NCI-H748 (cell line): Measurements from ENCODE around the gene FOXP4.

ENCODE experiments used
- DNase-seq: peaks from one replicate; lab custom pipeline; 2025; ENCODE audit not compliant: unreplicated experiment; lab: John Stamatoyannopoulos, UW

Gene FOXP4

DNA sequence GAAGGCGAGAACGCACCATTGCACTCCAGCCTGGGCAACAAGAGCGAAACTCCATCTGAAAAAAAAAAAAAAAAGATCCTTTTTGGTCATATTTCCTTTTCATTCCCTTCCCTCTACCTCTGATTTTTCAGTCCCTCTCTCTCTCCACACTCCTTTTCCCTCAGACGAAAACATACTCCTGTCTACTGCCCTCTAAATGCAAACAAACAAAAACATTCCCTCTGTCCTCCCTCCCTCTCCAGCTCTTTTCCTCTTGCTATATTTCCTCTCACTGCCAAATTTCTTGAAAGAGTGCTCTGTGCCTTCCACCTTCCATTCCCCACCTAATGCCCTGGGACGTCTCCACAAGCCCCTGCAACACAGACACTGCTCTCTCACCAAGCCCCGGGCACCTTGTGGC lies 77.1 kb downstream of the FOXP4 start:
- no peak for DNase-seq

DNA sequence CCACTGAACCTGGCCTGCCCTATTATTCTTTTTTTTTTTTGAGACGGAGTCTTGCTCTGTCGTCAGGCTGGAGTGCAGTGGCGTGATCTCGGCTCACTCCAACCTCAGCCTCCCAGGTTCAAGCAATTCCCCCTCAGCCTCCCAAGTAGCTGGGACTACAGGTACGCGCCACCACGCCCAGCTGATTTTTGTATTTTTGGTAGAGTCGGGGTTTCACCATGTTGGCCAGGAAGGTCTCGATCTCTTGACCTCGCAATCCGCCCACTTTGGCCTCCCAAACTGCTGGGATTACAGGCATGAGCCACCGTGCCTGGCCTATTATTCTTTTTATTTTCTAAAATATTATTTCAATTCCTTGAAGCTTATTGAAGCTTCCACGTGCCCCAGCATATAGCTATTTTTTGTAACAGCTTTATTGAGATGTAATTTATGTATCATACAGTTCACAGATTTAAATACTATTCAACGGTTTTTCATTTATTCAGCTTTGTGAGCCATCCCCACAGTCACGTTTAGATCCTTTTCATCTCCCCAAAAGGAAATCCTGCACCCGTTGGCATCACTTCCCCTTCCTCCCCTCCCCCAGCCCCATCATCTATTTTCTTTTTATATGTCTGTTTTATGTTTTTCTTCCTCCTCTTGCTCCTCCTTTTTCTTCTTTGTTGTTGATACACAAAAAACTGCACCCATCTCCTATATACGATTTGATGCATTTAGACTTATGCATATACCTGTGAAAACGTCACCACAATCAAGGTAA lies 78.6 kb downstream of the FOXP4 start:
- no peak for DNase-seq

DNA sequence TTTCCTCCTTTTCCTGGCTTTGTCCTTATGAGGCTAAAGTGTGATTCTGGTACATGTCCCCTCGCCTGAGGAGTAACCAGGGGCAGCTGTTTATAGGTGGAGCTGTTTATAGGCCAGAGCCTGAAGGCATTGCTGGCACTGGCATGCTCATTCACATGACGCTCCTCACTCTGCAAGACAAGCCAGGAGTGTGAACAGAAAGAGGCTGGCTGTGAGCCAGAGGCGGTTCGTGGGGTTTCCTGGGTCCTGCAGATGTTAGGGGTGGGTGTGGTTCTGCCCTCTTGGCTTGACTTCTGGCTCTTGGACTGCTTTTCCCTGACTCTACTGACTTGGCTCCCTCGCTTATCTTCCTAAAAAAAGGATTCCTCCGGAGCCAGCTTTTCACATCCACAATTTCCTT lies 79.3 kb downstream of the FOXP4 start:
- peak; percentile 47 for DNase-seq

DNA sequence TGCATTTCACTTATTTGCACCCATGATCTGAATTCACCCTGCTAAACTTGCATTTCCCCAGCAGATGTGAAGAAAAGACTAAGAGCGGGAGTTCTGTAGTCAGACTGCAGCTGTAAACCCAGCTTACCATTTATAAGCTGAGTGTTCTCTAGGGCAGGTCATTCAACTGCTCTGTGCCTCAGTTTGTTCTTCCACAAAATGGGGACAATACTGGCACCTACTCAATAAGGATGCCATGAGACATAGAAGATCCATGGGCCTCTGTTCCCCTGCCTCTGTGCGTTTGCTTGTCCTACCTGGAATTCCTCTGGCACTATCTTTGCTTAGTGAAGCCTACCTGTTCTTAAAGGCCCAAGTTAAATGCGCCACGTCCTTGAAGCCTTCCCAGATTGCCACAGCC lies 79.8 kb downstream of the FOXP4 start:
- DNase-seq = no peak

DNA sequence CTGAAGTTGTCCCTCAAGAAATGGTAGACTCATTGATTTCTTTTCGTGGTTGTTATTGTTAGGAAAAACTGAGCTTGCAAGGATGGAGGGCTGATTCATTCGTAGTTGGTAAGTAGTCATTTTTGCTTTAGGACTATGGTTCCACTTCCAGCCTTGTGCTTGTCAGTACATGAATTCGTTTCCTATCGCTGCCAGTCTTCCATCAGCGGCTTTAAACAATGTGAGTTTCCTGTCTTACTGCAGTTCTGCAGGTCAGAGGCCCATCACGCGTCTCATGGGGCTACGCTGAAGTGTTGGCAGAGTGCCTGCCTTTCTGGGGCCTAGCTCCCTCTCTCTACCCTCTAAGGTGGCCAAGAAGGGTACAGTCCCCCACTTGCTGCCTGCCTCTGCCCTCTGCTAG lies 80.7 kb downstream of the FOXP4 start:
- no peak for DNase-seq

DNA sequence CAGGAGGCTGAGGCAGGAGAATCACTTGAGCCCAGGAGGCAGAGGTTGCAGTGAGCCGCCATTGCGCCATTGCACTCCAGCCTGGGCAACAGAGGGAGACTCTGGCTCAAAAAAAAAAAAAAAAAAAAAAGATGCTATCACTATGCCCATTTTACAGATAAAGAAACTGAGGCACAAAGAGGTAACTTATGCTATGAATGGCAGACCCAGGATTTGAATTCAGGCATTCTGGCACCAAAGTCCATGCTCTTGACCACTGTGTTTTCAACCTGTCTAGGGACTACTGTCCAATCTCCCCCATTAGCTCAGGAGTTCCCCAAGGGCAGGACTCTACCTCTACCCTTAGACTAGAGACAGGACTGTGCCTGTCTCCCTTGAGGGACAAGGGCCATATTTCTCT lies 82.9 kb downstream of the FOXP4 start:
- DNase-seq = no peak

DNA sequence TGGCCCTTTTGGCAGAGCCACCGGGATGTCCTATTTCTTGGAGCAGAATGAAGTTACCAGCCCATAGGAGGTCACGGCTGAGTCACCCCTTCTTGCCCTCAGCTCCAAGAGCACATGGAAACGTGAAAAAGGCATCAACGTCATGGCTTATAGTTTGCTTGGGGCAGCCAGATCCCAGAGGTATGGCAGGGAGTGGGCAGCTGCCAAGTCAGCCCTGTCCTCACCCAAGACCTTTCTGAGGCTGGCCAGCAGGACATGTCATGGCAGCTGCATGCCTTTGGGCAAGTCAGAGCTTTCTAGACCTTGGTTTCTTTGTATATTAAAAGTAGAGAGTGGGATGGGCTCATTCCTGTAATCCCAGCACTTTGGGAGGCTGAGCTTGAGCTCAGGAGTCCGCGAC lies 83.9 kb downstream of the FOXP4 start:
- DNase-seq = no peak

DNA sequence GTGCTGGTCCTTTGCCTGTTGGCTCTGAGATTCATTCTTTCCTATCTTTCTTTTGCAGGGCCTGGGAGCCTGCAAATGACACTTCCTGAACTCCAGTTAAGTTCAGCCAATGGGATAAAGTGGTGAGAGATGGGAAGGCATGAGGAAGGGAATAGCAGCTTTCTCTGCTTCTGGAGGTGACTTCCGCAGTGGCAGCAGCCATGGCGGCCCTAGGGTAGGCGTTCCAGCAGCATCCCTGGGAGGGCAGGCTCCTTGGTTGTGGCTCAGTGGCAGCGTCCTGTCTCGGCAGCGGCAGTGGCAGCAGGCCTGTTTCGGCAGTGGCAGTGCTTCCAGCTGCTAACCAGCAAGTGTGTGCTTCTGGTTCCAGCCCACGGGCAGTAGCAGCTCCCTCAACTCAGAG lies 84.8 kb downstream of the FOXP4 start:
- DNase-seq = no peak

DNA sequence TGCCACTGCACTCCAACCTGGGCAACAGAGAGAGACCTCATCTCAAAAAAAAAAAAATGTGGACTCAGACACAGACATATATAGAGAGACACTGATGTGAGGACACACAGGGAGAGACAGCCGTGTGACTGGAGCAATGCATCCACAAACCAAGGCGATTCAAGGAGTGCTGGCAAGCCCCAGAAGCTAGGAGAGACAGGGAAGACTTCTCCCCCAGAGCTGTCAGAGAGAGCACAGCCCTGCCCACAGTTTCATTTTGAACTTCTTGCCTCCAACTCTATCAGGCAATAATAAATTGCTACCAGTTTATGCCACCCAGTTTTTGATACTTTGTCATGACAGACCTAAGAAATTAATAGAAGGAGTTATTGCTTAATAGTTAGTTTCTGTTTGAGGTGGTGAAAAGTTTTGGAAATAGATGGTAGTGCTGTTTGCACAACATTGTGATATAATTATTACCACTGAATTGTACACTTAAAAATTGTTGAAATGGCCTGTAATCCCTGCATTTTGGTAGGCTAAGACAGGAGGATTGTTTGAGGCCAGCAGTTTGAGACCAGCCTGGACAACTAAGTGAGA lies 87.0 kb downstream of the FOXP4 start:
- DNase-seq = no peak

DNA sequence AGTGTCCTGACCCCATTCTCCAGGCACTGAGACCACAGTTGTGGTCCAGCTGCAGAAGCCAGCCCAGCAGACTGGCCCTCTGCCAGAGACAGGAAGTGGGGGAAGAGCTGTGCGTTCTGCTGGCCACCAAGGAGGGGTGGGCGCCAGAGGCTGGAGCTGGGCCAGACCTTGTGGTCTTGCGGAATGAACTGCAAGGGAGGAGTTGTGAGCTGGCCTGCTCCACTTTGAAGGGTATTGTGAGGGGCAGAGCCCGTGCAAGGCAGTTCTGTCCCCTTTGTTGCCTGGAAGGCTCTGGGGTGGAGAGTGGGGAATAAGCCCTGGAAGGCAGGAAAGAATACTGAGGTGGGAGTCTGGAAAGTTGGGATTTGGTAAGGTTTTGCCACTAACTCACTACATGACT lies 88.5 kb downstream of the FOXP4 start:
- DNase-seq = peak; percentile 33

DNA sequence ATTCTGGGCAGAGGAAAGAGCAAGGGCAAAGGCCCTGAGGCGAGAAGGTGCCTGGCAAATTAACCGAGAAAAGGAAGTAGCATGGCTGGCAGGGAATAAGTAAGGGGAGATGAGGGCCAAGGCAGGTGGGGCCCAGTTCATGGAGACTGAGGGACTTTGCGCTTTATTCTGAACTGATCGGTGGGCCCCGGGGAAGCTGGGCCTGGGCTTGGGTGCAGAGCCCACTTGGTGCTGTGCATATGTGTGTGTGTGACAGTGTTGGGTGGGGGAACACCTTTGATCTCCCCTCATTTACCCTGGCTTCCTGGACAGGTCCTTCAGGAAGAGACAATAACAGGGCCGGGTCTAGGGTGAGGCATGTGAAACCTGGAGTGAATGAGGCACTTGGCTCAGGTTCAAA lies 89.2 kb downstream of the FOXP4 start:
- no peak for DNase-seq

DNA sequence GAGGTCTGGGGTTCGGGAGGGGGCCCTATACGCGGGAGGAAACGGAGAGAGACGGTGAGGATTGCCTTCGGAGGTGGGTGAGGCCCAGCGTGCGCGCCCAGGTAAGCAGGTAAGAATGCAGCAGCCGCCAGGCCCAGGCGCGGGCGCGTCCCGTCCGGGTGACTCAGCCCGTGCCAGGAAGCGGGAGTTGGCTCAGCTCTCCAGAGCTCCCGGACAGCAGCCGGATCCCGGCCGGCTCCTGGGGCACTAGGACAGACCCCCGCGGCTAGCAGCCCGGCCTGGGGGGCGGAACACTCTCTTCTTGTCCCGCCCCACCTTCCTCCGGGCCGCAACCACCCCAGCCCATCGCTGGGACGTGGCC lies 90.6 kb downstream of the FOXP4 start:
- DNase-seq = no peak

DNA sequence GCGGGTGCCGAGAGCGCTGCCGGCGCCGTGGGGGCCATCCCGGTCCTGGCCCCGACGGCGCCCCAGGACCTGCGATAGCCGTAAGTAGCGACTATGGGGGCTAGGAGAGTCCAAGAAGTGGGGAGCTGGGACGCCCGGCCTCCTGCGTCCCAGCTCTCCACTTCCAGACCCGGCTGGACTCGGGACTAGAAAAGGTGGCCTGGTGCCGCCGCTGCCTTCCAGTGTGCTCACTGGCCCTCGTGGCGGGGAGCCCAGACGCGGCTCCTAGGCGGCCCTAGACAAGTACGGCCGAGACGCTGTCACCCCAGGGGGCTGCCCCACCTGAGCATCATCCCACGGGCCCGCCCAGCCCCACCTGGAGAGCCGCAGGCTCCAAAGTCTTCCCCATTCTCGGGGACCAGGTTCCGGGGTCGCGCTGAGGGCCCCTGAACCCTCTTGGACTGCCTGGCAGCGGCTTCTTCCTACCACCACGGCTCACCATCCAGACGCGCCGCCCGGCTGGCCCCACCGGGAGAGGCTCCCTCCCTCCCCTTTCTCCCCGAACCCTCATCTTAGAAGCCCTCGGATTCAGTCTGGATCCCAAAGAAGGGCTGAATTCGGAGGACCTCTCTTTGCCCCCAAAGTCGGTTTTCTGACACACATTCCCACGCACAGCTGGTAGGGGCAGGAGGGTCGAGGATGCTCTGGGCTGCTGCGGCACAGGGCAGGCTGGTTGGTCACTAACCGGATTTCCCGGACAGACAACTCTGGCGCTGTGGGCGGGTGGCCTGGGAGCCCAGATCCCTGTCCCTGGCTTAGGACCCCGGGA lies 91.2 kb downstream of the FOXP4 start:
- peak; percentile 55 for DNase-seq

DNA sequence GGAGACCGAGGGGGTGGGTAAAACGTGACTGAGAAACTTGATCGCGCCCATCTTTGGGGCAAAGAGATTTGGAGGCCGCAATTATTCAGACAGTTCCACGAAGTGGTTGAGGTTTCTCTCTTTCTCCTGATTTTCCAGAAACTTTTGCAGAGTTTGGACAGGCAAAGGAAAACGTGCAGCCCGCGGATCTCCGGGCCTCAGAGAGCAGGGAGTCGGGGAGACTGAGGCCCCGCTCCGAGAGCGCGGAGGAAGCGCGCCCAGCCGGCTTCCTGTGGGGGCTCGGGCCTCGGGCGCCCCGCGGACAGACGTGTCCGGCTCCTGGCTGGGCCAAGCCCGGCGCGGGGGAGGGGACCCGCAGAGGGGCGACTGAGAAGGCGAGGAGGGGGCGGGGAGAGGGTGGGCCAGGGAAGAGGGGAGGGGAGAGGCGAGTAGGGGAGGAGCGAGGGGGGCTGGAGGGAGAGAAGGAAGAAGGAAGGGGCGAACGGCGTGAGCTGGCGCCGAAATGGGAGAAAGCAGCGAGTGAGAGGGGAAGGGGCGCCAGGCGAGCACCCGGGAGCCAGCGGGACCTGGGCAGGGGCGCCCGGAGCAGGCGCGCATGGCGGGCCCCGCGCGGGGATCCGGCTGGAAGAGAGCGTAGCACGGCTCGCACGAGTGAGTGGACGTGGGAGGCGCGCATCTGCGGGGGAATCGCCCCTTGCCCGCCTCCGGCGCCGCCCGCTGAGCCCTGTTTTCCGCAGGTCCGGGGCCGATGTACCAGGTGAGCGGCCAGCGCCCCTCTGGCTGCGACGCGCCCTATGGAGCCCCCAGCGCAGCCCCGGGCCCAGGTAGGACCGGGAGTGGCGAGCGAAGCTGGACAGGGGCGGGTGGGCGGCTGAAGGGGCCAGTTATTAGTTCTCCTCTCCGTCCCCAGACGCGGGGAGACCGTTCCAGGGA lies 92.1 kb downstream of the FOXP4 start, which contains the start of gene MDFI:
Gene MDFI (plus strand): TSS at position 467 of the 933 bp plus-strand sequence. CDS start 282 bp downstream, at position 749.
- DNase-seq = peak; percentile 67

DNA sequence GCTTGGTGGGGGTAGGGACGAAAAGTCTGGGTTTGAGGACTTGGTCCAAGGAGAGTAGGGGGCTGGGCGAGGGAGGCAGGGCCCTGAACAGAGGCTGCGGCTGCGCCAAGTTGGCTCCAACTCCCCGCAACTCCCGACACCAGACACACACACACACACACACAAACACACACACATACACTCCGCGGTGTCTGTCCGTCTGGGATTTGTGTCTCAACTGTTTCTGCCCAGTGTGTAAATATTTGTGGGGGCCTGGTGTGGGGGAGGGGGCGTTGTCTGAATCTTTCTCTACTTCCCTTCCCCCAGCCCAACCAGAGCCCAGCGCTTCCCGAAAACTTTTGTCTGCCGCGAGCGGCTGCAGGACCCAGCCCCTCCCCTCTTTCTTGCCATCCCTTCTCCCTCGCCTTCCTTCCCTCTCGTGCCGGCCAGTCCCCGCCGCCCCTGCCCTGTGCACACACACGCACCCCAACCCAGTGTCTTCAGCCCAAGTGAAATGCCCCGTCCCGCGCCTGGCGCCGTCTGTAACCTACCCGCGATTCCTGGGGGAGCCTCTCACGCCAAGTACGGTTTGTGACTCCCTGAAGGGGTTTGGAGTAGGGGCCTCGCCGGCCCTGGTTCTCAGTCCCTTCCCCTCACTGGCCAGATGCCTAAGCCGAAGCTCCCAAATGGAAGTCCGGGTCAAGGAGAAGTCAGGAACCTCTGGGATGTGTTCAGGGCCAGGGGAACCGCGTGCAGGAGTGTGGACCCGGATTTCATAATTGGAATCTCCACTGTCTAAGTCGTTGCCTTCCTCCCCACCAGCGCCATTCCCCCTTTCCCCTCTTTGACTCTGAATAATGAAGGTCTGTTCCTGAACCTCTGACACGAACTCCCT lies 93.0 kb downstream of the FOXP4 start:
- DNase-seq = peak; percentile 48

DNA sequence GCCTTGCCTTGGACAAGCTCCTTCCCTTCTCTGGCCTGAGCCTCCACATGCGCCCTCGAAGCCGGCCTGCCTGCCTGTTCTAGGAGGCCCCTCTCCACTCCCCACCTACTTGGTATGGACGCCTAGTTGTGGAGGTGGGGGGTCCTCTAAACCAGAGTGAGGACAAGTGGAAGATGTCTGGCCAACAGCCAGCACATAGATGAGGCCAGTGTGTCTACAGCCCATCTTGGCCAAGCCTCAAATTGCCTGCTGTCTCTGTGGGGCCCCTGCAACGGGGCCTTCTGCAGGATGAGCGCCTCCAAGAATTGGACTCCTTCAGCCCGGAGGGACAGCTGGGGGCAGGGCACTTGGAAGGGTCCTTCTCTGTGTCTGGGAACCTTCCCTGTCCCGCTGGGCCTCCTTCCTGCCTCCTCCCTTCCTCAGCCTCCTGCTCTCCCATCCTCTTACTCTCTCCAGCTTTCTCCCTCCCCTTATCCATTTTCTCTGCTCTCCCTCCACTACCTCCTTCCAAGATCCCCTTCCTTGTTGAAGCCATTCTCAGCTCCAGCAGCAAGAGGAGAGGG lies 93.7 kb downstream of the FOXP4 start:
- DNase-seq = no peak

DNA sequence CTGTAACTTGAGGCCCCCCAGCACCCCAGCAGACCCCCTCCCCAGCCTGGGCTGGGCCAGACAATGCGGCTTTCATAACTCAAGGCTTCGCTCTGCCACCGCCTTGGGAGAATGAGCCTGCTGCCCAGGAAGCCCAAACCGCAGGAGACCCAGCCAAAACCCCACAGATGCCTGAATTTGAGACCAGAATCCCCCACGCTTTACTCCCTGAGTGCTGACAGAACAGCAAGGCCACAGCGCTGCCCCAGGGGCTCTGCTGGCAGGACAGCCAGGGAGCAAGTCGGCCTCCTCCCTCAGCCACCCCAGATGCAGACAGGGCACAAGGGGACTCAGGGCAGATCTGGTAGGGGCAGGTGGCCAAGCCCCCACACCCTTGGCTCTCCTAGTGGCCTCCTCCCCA lies 94.2 kb downstream of the FOXP4 start:
- DNase-seq = no peak

DNA sequence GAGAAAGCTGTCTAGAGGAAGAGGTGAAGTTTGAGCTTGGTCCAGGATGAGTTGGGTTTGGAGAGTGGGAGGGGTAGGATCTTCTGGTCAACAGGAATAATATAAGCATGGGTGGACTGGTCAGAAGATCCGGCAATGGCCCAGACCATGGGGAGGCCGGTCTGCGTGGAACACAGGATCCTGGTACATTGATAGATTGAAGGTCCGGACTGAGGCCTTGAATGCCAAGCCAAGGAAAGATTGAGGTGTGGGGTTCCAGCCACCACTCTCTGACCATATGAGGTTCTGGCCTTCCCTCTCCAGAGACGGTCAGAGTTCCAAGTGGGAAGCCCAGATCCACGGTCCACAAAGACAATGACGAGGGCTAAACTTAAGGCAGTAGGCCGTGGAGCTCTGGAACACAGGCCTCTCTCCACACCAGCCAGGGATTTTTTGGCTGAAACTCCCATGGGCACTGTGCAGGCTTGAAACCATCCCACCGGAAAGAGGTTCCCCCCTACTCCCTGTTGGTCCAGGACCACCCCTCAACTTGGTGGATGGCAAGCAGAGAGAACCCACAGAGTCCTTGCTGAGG lies 95.3 kb downstream of the FOXP4 start:
- DNase-seq = no peak
